Liver (tissue), 9 donors: ENCODE measurements around the gene SF3B3. TPM values are rescaled to one million over a fixed set of nuclear protein-coding genes. Genes with fewer than 3 reads are reported as not detected.

Source experiments
- DNase-seq: peaks from one replicate; pipeline ENCODE4 v3.0.0-alpha.2; 2017; ENCODE audit warnings: low spot score
- H3K27ac ChIP-seq, 2 donors: one replicate each; pipeline ENCODE4 v1.7.0; 2013; ENCODE audit warnings: inconsistent platforms in 2 of 2, low read length in 2 of 2, control low read depth in 1 of 2, low read depth in 1 of 2, mild to moderate bottlenecking in 1 of 2
- H3K27me3 ChIP-seq, 4 donors: one replicate each; pipeline versions ENCODE4 v1.6.1 to v1.7.0; 2013; ENCODE audit warnings: low read length in 3 of 4, inconsistent platforms in 1 of 4, mild to moderate bottlenecking in 1 of 4, moderate library complexity in 1 of 4; ENCODE audit not compliant: control insufficient read depth in 4 of 4, insufficient read depth in 4 of 4
- H3K36me3 ChIP-seq, 4 donors: one replicate each; pipeline versions ENCODE4 v1.6.1 to v1.7.0; 2013; ENCODE audit warnings: low read length in 3 of 4, mild to moderate bottlenecking in 3 of 4, low read depth in 1 of 4, moderate library complexity in 1 of 4; ENCODE audit not compliant: control insufficient read depth in 4 of 4, insufficient read depth in 3 of 4
- H3K4me1 ChIP-seq, 4 donors: one replicate each; pipeline versions ENCODE4 v1.6.1 to v1.7.0; 2013; ENCODE audit warnings: low read length in 3 of 4, mild to moderate bottlenecking in 3 of 4, moderate library complexity in 1 of 4; ENCODE audit not compliant: control insufficient read depth in 4 of 4, insufficient read depth in 4 of 4
- H3K4me3 ChIP-seq, 3 donors: one replicate each; pipeline versions ENCODE4 v1.6.1 to v1.7.0; 2013; ENCODE audit warnings: low read length in 3 of 3, control low read depth in 1 of 3, low read depth in 1 of 3, mild to moderate bottlenecking in 1 of 3
- H3K9ac ChIP-seq, 2 donors: one replicate each; pipeline ENCODE4 v1.7.0; 2013; ENCODE audit warnings: low read length in 2 of 2, mild to moderate bottlenecking in 2 of 2, moderate library complexity in 2 of 2, control low read depth in 1 of 2, low read depth in 1 of 2
- H3K9me3 ChIP-seq, 4 donors: one replicate each; pipeline versions ENCODE4 v1.6.1 to v1.7.0; 2013; ENCODE audit warnings: low read length in 3 of 4; ENCODE audit not compliant: control insufficient read depth in 4 of 4
- ATF3 ChIP-seq: IDR thresholded peaks from 2 replicates; pipeline ENCODE4 v1.6.1; 2016; ENCODE audit warnings: antibody characterized with exemption
- CTCF ChIP-seq: fragments of 150-350 bp; IDR thresholded peaks from 2 replicates; pipeline ENCODE4 v1.5.1; 2017; ENCODE audit warnings: improper control_type of control experiment, low read depth, low read length; ENCODE audit not compliant: missing input control
- EGR1 ChIP-seq, 2 donors: IDR thresholded peaks; 2 replicates each; pipeline ENCODE4 v1.6.1; 2016 to 2018; ENCODE audit warnings: antibody characterized with exemption in 2 of 2, low read depth in 2 of 2
- FOXA1 ChIP-seq: IDR thresholded peaks from 2 replicates; pipeline ENCODE4 v1.6.1; 2016; ENCODE audit warnings: antibody characterized with exemption
- FOXA2 ChIP-seq: IDR thresholded peaks from 2 replicates; pipeline ENCODE4 v1.6.1; 2016; ENCODE audit warnings: antibody characterized with exemption
- GABPA ChIP-seq, 2 donors: IDR thresholded peaks in 1 of 2; conservative IDR thresholded peaks in 1 of 2; 2 replicates each; pipeline ENCODE4 v1.6.1; 2016; ENCODE audit warnings: antibody characterized with exemption in 2 of 2, mild to moderate bottlenecking in 1 of 2, moderate library complexity in 1 of 2
- HNF4A ChIP-seq, 2 donors: conservative IDR thresholded peaks; 2 replicates each; pipeline ENCODE4 v1.6.1; 2016; ENCODE audit warnings: antibody characterized with exemption in 2 of 2, mild to moderate bottlenecking in 2 of 2
- HNF4G ChIP-seq: IDR thresholded peaks from 2 replicates; pipeline ENCODE4 v1.6.1; 2016; ENCODE audit warnings: antibody characterized with exemption
- NR2F2 ChIP-seq: IDR thresholded peaks from 2 replicates; pipeline ENCODE4 v1.6.1; 2016; ENCODE audit warnings: antibody characterized with exemption
- RAD21 ChIP-seq, 2 donors: IDR thresholded peaks; 2 replicates each; pipeline ENCODE4 v1.6.1; 2016; ENCODE audit warnings: antibody characterized with exemption in 2 of 2, mild to moderate bottlenecking in 2 of 2
- RXRA ChIP-seq, 2 donors: IDR thresholded peaks; 2 replicates each; pipeline ENCODE4 v1.6.1; 2017 to 2018; ENCODE audit warnings: antibody characterized with exemption in 2 of 2, mild to moderate bottlenecking in 1 of 2
- SP1 ChIP-seq: IDR thresholded peaks from 2 replicates; pipeline ENCODE4 v1.6.1; 2018; ENCODE audit warnings: antibody characterized with exemption, mild to moderate bottlenecking
- TAF1 ChIP-seq: conservative IDR thresholded peaks from 2 replicates; pipeline ENCODE4 v1.6.1; 2016; ENCODE audit warnings: antibody characterized with exemption, mild to moderate bottlenecking
- YY1 ChIP-seq: IDR thresholded peaks from 2 replicates; pipeline ENCODE4 v1.6.1; 2016; ENCODE audit warnings: antibody characterized with exemption, mild to moderate bottlenecking
- ZBTB33 ChIP-seq: IDR thresholded peaks from 2 replicates; pipeline ENCODE4 v1.6.1; 2016; ENCODE audit warnings: antibody characterized with exemption
- WGBS: extraction: QIAGEN DNeasy Blood & Tissue Kit; methylation state at CpG from one replicate; pipeline ENCODE4 v1.1.7; 2013; 5-methylcytosine and 5-hydroxymethylcytosine counted together
- polyA plus RNA-seq, 2 donors: library from polyadenylated mRNA; stranded (reverse) in 1 of 2; unstranded in 1 of 2; fragments of 200-250 nt in 1 of 2; fragments of >200 nt in 1 of 2; fragmentation: Nextera tagmentation in 1 of 2; extraction: Ambion mirVana in 1 of 2; gene quantifications; one replicate each; pipeline versions ENCODE4 v1.2.1 to v1.2.3, GENCODE V29; 2013 to 2015
- total RNA-seq, 2 donors: library from RNA; depleted of rRNA; stranded (reverse); fragments of >200 nt; gene quantifications; one replicate each; pipeline ENCODE4 v1.2.3, GENCODE V29; 2014
- TF ChIP-seq, protein P1 (sequence below): IDR thresholded peaks from 2 replicates; pipeline ENCODE4 v1.6.1; 2016; ENCODE audit warnings: antibody characterized with exemption
- TF ChIP-seq, protein P2 (sequence below): IDR thresholded peaks from 2 replicates; pipeline ENCODE4 v1.6.1; 2016; ENCODE audit warnings: antibody characterized with exemption, mild to moderate bottlenecking
- donor health status: healthy.
- donor health status: healthy.
- donor health status: healthy.
- donor health status: healthy.
- donor health status: healthy.

SF3B3 gene
- total and polyA plus RNA-seq, 4 donors, result 38.9 to 77.8 (median 53.2) TPM

- peaks cover 18 to 86% (median 63%) of the 10 kb centered on the region in 4 donors for H3K36me3 ChIP-seq
- no peaks in the 10 kb centered on the region for H3K9me3 ChIP-seq
- WGBS, result 85% methylated on average over 5 of the region's 5 CpGs
- H3K9ac ChIP-seq, result no peak overlapping the region
- no peak overlapping the region for H3K27ac ChIP-seq
- H3K27me3 ChIP-seq, result no peaks in the 10 kb centered on the region
- H3K4me3 ChIP-seq, result no peak overlapping the region
- no peak for TF ChIP-seq EGR1 (IDR thresholded peaks at IDR 0.05; ENCODE audit: low read depth in 2 of 2)
- no peak for TF ChIP-seq HNF4A (conservative IDR thresholded peaks at IDR 0.05)
- TF ChIP-seq, protein P1, sequence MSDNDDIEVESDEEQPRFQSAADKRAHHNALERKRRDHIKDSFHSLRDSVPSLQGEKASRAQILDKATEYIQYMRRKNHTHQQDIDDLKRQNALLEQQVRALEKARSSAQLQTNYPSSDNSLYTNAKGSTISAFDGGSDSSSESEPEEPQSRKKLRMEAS, result no peak
- no peak for TF ChIP-seq TAF1
- TF ChIP-seq ZBTB33, result no peak
- TF ChIP-seq, protein P2, sequence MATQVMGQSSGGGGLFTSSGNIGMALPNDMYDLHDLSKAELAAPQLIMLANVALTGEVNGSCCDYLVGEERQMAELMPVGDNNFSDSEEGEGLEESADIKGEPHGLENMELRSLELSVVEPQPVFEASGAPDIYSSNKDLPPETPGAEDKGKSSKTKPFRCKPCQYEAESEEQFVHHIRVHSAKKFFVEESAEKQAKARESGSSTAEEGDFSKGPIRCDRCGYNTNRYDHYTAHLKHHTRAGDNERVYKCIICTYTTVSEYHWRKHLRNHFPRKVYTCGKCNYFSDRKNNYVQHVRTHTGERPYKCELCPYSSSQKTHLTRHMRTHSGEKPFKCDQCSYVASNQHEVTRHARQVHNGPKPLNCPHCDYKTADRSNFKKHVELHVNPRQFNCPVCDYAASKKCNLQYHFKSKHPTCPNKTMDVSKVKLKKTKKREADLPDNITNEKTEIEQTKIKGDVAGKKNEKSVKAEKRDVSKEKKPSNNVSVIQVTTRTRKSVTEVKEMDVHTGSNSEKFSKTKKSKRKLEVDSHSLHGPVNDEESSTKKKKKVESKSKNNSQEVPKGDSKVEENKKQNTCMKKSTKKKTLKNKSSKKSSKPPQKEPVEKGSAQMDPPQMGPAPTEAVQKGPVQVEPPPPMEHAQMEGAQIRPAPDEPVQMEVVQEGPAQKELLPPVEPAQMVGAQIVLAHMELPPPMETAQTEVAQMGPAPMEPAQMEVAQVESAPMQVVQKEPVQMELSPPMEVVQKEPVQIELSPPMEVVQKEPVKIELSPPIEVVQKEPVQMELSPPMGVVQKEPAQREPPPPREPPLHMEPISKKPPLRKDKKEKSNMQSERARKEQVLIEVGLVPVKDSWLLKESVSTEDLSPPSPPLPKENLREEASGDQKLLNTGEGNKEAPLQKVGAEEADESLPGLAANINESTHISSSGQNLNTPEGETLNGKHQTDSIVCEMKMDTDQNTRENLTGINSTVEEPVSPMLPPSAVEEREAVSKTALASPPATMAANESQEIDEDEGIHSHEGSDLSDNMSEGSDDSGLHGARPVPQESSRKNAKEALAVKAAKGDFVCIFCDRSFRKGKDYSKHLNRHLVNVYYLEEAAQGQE, result no peak
- no peak for TF ChIP-seq YY1
- no peak for TF ChIP-seq FOXA2
- no peak for TF ChIP-seq HNF4G
- no peak for TF ChIP-seq FOXA1
- no peak for TF ChIP-seq CTCF
- TF ChIP-seq RXRA (IDR thresholded peaks at IDR 0.05), result no peak
- TF ChIP-seq GABPA (IDR thresholded peaks at IDR 0.05 in 1 of 2, conservative IDR thresholded peaks at IDR 0.05 in 1 of 2), result no peak
- TF ChIP-seq RAD21 (IDR thresholded peaks at IDR 0.05), result no peak
- no peak for TF ChIP-seq SP1
- no peak for TF ChIP-seq ATF3
- TF ChIP-seq NR2F2, result no peak
- H3K4me1 ChIP-seq, result no peaks in the 10 kb centered on the region
- DNase-seq, result no peak
Observed at GRCh38 chr16:70512456-70512855, 11.2 kb upstream of the SF3B3 start.
